ENCODE measurements around the gene GRIA3.

GRIA3 gene

GRCh38 chrX:123184219-123184865 is at the start of gene GRIA3:
Gene GRIA3, plus strand, starts transcription at chrX:123184278. Its CDS starts 258 bp downstream, at chrX:123184536.
- DNase-seq: no peak

- DNase-seq: no peak
Observed at GRCh38 chrX:123138473-123138872, 45.6 kb upstream of the GRIA3 start.

- DNase-seq: no peak
Observed at GRCh38 chrX:123140454-123140853, 43.6 kb upstream of the GRIA3 start.

- DNase-seq: no peak
Observed at GRCh38 chrX:123140904-123141303, 43.2 kb upstream of the GRIA3 start.

- DNase-seq: no peak
Observed at GRCh38 chrX:123153846-123154335, 30.2 kb upstream of the GRIA3 start.

GRCh38 chrX:123155327-123155726 is 28.8 kb upstream of the GRIA3 start:
- DNase-seq: no peak

- no peak for DNase-seq
Observed at GRCh38 chrX:123157586-123157985, 26.5 kb upstream of the GRIA3 start.

GRCh38 chrX:123159403-123159802 is 24.7 kb upstream of the GRIA3 start:
- DNase-seq: no peak

- DNase-seq: no peak
Observed at GRCh38 chrX:123167621-123168020, 16.5 kb upstream of the GRIA3 start.

GRCh38 chrX:123169247-123169901 is 14.7 kb upstream of the GRIA3 start:
- DNase-seq: no peak

GRCh38 chrX:123170546-123170945 is 13.5 kb upstream of the GRIA3 start:
- DNase-seq: no peak

GRCh38 chrX:123171781-123172180 is 12.3 kb upstream of the GRIA3 start:
- DNase-seq: no peak

- no peak for DNase-seq
Observed at GRCh38 chrX:123172869-123173268, 11.2 kb upstream of the GRIA3 start.

GRCh38 chrX:123173833-123174232 is 10.2 kb upstream of the GRIA3 start:
- DNase-seq: no peak

- no peak for DNase-seq
Observed at GRCh38 chrX:123175366-123176122, 8.5 kb upstream of the GRIA3 start.

- no peak for DNase-seq
Observed at GRCh38 chrX:123181233-123181914, 2.7 kb upstream of the GRIA3 start.

GRCh38 chrX:123184866-123185276 is 793 bp downstream of the GRIA3 start:
- no peak for DNase-seq

GRCh38 chrX:123185721-123186120 is 1.6 kb downstream of the GRIA3 start:
- no peak for DNase-seq

- no peak for DNase-seq
Observed at GRCh38 chrX:123186801-123187200, 2.7 kb downstream of the GRIA3 start.

GRCh38 chrX:123188081-123188480 is 4.0 kb downstream of the GRIA3 start:
- DNase-seq: no peak

GRCh38 chrX:123189338-123189737 is 5.3 kb downstream of the GRIA3 start:
- no peak for DNase-seq

GRCh38 chrX:123190096-123190495 is 6.0 kb downstream of the GRIA3 start:
- no peak for DNase-seq

GRCh38 chrX:123193101-123193500 is 9.0 kb downstream of the GRIA3 start:
- DNase-seq: no peak

Measured in NCI-H1048 (cell line).